Effector memory CD4-positive, alpha-beta T cell (primary cell): Measurements from ENCODE around the gene CASP3.
A peak's percentile ranks its signal among the peaks of the same experiment; 100 is the strongest.

Source experiments
- DNase-seq, 3 donors: peaks; one replicate each; pipeline ENCODE4 v3.0.0-alpha.2; 2020
- H3K27ac ChIP-seq: 2 replicates; pipeline ENCODE4 v1.7.0; 2013; ENCODE audit warnings: mild to moderate bottlenecking, low read length, moderate library complexity; ENCODE audit not compliant: insufficient read depth, poor library complexity, severe bottlenecking
- H3K27me3 ChIP-seq: replicated peaks from 2 replicates; pipeline ENCODE4 v1.7.0; 2013; ENCODE audit warnings: mild to moderate bottlenecking, low read length; ENCODE audit not compliant: insufficient read depth, control insufficient read depth, poor library complexity, severe bottlenecking
- H3K36me3 ChIP-seq: 2 replicates; pipeline ENCODE4 v1.7.0; 2013; ENCODE audit warnings: mild to moderate bottlenecking, low read length, moderate library complexity; ENCODE audit not compliant: control insufficient read depth, insufficient read depth
- H3K4me1 ChIP-seq: 2 replicates; pipeline ENCODE4 v1.7.0; 2013; ENCODE audit warnings: low read length, mild to moderate bottlenecking; ENCODE audit not compliant: control insufficient read depth, insufficient read depth, poor library complexity, severe bottlenecking
- H3K4me3 ChIP-seq: 2 replicates; pipeline ENCODE4 v1.7.0; 2013; ENCODE audit warnings: low read length, low read depth, mild to moderate bottlenecking; ENCODE audit not compliant: insufficient read depth, poor library complexity, severe bottlenecking
- H3K9me3 ChIP-seq: 2 replicates; pipeline ENCODE4 v1.7.0; 2013; ENCODE audit warnings: mild to moderate bottlenecking, low read length, moderate library complexity; ENCODE audit not compliant: control insufficient read depth

Gene CASP3

DNA sequence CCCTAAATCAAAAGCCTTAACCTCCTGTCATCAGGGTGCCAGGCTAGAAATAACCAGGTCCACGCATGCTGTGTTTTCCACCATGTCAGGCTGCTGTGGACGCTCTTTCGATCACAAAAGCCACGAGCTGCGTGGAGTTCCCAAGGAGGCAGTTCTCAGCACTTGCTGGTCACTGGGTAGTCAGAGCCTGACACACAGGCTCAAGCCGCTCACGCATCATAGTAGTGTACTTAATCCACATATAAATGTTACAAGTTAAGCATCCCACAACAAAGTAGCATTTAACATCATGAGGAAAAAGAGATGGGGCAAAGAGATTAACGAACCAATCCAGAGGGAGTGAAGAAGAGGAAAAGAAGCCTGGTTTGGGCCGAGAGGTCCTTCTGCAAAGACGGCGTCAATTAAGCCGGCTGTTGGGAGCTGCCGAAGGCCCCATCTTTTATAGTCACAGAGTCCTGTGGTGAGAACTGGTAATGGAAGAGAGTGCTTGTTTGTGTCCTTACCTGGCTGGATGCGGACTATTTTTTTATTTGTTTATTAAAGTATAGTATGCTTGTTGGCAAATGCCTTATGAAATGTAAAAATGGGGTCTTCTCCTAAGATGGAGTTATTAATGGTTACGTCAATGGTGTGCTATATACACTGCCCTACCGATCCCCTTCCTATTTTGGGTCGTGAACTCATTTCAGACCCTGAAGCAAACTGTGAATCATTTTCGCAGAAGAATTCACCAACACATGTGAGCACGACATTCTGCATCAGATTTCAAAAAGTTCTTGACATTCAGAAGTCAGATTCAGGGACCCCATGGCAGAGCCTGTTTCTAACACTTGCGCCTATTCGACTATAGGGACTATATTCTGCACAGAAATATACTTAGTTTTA, 966 bp upstream of the CASP3 start:
- Histone ChIP-seq H3K4me3 (peak overlapping the region; percentile 63), H3K9me3 (no peaks in the 10 kb centered on the region)
- DNase-seq, result no peak

DNA sequence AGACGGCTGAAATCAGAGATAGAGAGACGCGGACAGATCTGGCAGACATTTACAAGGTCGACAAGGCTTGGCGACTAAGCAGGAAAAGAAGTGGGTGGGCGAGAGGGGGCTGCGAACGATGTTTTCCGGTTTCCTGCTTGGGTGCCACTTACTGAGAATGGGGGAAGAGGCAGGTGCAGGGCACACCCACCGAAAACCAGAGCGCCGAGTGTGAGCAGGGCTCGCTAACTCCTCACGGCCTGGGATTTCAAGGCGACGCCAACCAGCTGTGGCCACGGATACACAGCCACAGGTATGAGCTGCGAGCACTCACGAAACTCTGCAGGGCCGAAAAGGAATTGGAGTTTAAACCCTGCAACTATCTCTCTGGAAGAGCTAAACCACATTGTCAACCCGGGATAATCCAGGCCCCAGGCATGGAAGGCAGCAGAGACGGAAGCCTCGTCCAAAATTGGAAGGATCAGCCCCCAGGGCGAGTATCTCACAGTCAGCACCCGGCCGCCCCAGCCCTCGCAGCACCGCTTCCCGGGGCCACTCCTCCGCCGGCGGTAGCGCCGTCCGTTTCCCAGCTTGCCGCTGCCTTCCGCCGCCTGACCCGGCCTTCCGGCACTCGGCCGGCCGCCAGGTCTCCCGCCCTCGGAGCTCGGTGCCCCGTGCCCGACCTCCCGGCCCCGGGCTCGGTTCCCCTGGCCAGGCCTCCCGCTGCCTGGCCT, 778 bp downstream of the CASP3 start:
- peaks cover 13% of the 10 kb centered on the region for H3K4me1 ChIP-seq
- H3K36me3 ChIP-seq, result peaks cover 5% of the 10 kb centered on the region
- peak; percentile 8 to 15 (median 11) for DNase-seq

More for the DNA sequence above, 966 bp upstream of the CASP3 start:
- no peaks in the 10 kb centered on the region for H3K27me3 ChIP-seq
- peak overlapping the region; percentile 71 for H3K27ac ChIP-seq
- peaks cover 13% of the 10 kb centered on the region for H3K4me1 ChIP-seq
- H3K36me3 ChIP-seq, result no peaks in the 10 kb centered on the region

DNA sequence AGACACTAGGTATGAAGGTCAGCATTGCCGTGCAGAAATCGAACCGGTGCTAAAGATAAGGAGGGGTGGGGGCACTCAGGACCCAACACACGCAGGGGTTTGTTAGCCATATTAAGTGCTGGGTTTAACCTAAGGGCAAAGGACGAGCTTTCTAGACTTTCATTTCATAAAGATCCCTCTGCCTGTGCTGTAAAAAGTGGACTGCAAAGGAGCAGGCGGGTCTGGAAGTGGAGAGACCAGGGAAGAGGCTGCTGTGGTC, 1.3 kb downstream of the CASP3 start:
- peaks cover 13% of the 10 kb centered on the region for H3K4me1 ChIP-seq
- H3K4me3 ChIP-seq, result peak overlapping the region; percentile 86
- no peaks in the 10 kb centered on the region for H3K9me3 ChIP-seq
- H3K27me3 ChIP-seq, result no peaks in the 10 kb centered on the region
- peak overlapping the region; percentile 87 for H3K27ac ChIP-seq
- DNase-seq, result no peak
- peaks cover 5% of the 10 kb centered on the region for H3K36me3 ChIP-seq

More for the DNA sequence above, 778 bp downstream of the CASP3 start:
- no peaks in the 10 kb centered on the region for H3K27me3 ChIP-seq
- H3K4me3 ChIP-seq, result peak overlapping the region; percentile 86
- no peaks in the 10 kb centered on the region for H3K9me3 ChIP-seq
- H3K27ac ChIP-seq, result peak overlapping the region; percentile 87

DNA sequence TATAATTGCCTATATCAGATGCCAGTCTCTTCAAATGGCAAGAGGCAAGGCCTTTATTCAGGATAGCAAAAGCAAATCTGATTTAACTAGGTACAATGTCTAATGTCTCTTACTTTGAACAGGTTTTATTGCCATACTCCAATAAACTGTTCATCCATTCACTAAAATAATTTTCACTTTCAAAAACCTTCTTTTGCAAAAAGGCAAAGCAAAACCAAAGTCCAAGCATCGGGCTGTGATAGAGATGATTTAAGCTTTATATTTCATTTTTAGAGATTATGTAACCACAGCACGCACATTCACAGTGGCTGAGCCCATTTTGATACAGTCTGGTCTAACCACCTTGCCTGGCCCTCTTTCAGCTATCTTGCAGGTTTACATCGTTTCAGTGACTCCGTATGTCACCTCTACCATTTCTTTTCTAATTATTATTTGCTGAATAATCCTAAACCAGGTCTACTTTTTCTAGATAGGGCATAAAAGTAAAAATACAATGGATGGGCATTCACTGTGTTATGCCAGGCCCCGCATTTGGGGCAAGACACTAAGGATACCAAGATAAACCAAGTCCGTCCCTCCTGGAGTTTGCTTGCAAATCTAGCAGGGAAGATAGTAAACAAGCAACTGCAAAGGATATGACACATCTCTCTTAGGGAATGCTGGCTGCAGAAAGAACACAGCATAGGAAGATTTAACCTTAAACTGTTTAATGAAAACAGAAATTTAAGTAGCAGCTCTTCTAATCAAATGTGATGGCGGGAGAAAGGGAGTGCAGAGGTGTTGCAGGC, 1.8 kb downstream of the CASP3 start:
- Histone ChIP-seq H3K9me3 (no peaks in the 10 kb centered on the region), H3K4me3 (peak overlapping the region; percentile 86), H3K27me3 (no peaks in the 10 kb centered on the region), H3K4me1 (peaks cover 13% of the 10 kb centered on the region), H3K27ac (peak overlapping the region; percentile 87), H3K36me3 (peaks cover 5% of the 10 kb centered on the region)
- DNase-seq, result no peak

DNA sequence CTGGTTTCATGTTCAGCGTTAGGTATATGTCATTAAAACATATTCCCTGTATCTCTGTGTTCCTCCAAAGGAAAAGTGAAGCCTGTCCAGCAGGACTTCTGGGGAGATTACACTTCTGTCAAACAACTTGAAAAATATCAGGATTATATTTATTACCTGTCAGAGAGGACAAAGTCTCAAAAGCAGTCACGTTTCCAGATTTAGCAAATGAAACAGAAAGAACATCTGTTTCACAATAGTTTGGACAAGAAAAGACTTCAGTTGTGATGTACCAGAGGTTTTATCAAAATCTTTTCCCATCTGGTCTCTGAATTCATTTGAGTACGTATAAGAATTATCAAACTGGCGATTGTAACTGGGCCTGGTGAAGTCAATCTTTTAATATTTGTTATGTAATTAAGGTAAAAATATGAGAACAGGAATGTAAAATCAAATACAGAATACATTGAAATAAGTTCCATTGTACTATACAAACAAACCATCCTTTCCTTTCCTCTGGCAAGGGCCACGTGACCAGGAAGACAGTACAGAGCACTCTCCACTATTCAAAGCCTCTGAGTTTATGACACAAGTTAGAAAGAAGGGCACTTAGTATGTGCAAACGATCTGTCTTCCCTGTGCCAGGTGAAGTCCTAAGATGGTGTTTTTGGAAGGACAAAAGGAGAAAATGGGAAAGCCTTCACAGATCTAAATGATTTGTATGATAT, 3.2 kb downstream of the CASP3 start:
- Histone ChIP-seq H3K27me3 (no peaks in the 10 kb centered on the region), H3K4me3 (no peak overlapping the region), H3K4me1 (peaks cover 13% of the 10 kb centered on the region), H3K36me3 (peaks cover 5% of the 10 kb centered on the region), H3K9me3 (no peaks in the 10 kb centered on the region), H3K27ac (no peak overlapping the region)
- no peak for DNase-seq

DNA sequence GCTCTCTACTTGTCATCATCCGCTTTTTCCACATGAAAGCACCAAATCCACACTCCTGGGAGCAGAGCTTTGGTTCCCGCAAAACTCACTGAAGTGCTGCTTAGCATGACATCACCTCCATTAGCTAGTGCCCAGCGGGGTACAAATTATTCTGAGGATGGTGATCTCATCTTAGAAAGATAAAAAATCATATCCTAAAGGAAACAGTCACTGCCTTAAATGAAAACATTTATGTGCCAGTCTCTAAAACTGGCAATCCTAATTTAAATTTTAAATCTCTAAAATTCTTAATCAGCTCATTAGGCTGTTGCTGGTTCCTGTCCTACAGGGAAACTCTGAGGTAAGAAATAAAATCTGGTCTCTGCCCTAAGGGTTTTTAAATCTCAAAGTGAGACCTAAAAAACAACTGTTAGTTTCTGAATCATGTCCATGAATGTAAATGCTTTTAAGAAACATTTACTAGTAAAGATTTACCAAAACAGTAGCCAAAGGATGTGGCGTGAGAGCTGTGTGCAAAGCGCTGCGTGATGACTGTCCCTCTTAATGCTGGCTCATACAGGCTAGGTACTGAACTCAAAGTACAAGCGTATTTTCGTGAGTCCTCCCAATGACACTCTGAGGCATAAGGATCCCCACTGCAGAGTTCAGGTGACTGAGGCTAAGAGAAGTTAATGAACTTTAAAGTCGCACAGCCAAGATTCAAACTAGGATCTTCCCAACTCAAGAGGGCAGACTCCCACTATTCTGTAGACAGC, 4.5 kb downstream of the CASP3 start:
- Histone ChIP-seq H3K36me3 (peaks cover 10% of the 10 kb centered on the region), H3K27me3 (no peaks in the 10 kb centered on the region), H3K27ac (no peak overlapping the region), H3K4me3 (no peak overlapping the region), H3K4me1 (peaks cover 13% of the 10 kb centered on the region), H3K9me3 (no peaks in the 10 kb centered on the region)
- DNase-seq, result no peak

DNA sequence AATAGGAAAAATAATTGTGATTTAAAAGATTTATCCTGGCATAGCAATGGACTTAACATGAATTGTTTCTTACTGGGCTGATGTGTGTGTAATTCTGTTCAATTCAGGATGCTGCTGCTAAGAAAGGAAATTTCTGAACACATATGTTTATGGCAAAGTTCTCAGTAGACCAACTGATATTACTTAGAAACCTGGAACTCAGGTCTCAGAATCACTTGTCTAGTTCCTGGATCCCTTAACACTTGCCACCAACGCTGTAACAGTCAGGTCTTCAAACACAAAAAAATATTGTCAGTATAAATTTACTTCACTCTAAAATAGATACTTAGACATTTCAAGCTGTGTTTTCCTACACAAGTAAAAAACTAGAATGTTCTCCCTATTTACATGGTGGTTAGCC, 5.5 kb downstream of the CASP3 start:
- Histone ChIP-seq H3K27me3 (no peaks in the 10 kb centered on the region), H3K36me3 (peaks cover 10% of the 10 kb centered on the region), H3K27ac (no peak overlapping the region), H3K4me1 (peaks cover 13% of the 10 kb centered on the region), H3K4me3 (no peak overlapping the region), H3K9me3 (no peaks in the 10 kb centered on the region)
- DNase-seq, result no peak

DNA sequence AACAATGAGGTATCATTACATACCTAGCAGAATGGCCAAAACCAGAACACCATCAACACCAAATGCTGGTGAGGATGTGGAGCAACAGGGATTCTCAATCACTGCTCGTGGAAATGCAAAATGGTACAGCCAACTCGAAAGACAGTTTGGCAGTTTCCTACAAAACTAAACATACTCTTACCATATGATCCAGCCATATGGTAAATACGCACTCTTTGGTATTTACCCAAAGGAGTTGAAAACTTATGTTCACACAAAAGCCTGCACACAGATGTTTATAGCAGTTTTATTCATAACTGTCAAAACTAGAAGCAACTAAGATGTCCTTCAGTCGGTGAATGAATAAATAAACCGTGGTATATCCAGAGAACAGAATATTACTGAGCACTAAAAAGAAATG, 7.8 kb downstream of the CASP3 start:
- Histone ChIP-seq H3K9me3 (no peaks in the 10 kb centered on the region), H3K4me1 (peaks cover 3% of the 10 kb centered on the region), H3K36me3 (peaks cover 28% of the 10 kb centered on the region), H3K27ac (no peak overlapping the region), H3K27me3 (no peaks in the 10 kb centered on the region), H3K4me3 (no peak overlapping the region)
- no peak for DNase-seq

DNA sequence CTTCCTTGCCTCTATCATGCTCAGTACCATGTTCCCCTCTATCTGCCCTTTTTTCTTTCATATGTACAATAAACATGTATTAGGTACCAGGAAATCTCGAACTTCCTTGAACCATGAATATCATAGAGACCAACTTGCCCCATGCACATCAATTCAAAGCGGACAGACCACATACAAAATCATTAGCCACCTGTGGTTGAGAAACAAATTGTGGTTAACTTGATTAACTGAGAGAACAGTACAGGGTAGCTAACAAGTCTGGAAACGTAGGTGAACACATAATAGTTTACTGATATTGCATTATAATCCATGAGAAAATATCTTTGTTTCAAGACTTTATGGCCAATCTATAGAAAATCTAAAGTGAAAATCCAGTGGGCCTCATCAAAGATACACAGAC, 8.2 kb downstream of the CASP3 start:
- no peaks in the 10 kb centered on the region for H3K4me1 ChIP-seq
- no peaks in the 10 kb centered on the region for H3K27me3 ChIP-seq
- no peaks in the 10 kb centered on the region for H3K9me3 ChIP-seq
- DNase-seq, result no peak
- no peak overlapping the region for H3K27ac ChIP-seq
- peaks cover 32% of the 10 kb centered on the region for H3K36me3 ChIP-seq
- no peak overlapping the region for H3K4me3 ChIP-seq
